Ishikawa (cell line): ENCODE data around the gene HSF2.

Experiments used
- CEBPB ChIP-seq: IDR thresholded peaks from 2 replicates; pipeline ENCODE4 v1.6.1; 2012
- EP300 ChIP-seq: IDR thresholded peaks from 2 replicates; pipeline ENCODE4 v1.6.1; 2012; ENCODE audit warnings: borderline replicate concordance
- RAD21 ChIP-seq: IDR thresholded peaks from 2 replicates; pipeline ENCODE4 v1.6.1; 2012; ENCODE audit warnings: low read depth
- TAF1 ChIP-seq: IDR thresholded peaks from 2 replicates; pipeline ENCODE4 v1.6.1; 2012; ENCODE audit warnings: low read depth, mild to moderate bottlenecking
- TCF12 ChIP-seq: IDR thresholded peaks from 2 replicates; pipeline ENCODE4 v1.6.1; 2012; ENCODE audit warnings: low read depth
- TEAD4 ChIP-seq: IDR thresholded peaks from 2 replicates; pipeline ENCODE4 v1.6.1; 2012
- TF ChIP-seq, protein P1 (sequence below): IDR thresholded peaks from 2 replicates; pipeline ENCODE4 v1.6.1; 2012; ENCODE audit warnings: low read depth, mild to moderate bottlenecking
- TF ChIP-seq, protein P2 (sequence below): IDR thresholded peaks from 2 replicates; pipeline ENCODE4 v1.6.1; 2012

- TF ChIP-seq EP300 (no peak), TAF1 (no peak), RAD21 (no peak), TCF12 (no peak), TEAD4 (no peak), CEBPB (no peak)
- TF ChIP-seq, protein P1, sequence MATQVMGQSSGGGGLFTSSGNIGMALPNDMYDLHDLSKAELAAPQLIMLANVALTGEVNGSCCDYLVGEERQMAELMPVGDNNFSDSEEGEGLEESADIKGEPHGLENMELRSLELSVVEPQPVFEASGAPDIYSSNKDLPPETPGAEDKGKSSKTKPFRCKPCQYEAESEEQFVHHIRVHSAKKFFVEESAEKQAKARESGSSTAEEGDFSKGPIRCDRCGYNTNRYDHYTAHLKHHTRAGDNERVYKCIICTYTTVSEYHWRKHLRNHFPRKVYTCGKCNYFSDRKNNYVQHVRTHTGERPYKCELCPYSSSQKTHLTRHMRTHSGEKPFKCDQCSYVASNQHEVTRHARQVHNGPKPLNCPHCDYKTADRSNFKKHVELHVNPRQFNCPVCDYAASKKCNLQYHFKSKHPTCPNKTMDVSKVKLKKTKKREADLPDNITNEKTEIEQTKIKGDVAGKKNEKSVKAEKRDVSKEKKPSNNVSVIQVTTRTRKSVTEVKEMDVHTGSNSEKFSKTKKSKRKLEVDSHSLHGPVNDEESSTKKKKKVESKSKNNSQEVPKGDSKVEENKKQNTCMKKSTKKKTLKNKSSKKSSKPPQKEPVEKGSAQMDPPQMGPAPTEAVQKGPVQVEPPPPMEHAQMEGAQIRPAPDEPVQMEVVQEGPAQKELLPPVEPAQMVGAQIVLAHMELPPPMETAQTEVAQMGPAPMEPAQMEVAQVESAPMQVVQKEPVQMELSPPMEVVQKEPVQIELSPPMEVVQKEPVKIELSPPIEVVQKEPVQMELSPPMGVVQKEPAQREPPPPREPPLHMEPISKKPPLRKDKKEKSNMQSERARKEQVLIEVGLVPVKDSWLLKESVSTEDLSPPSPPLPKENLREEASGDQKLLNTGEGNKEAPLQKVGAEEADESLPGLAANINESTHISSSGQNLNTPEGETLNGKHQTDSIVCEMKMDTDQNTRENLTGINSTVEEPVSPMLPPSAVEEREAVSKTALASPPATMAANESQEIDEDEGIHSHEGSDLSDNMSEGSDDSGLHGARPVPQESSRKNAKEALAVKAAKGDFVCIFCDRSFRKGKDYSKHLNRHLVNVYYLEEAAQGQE: no peak
- TF ChIP-seq, protein P2, sequence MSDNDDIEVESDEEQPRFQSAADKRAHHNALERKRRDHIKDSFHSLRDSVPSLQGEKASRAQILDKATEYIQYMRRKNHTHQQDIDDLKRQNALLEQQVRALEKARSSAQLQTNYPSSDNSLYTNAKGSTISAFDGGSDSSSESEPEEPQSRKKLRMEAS: no peak
Measured at GRCh38 chr6:122400462-122401089, 1.1 kb downstream of the HSF2 start.
